Vagina (tissue), 2 donors: ENCODE data around the gene TCF7L1.

ENCODE experiments used
- CTCF ChIP-seq, 3 experiments: fragments of 450-650 bp in 2 of 3; fragments of 200-600 bp in 1 of 3; sonication (generic) in 1 of 3; IDR thresholded peaks; one replicate each; pipeline ENCODE4 v1.5.1; 2017 to 2019; ENCODE audit warnings: antibody characterized with exemption in 3 of 3, mild to moderate bottlenecking in 2 of 3, moderate library complexity in 2 of 3
- POLR2A ChIP-seq, 2 donors: fragments of 450-650 bp; IDR thresholded peaks; one replicate each; pipeline ENCODE4 v1.6.1; 2017; ENCODE audit warnings: antibody characterized with exemption in 2 of 2, mild to moderate bottlenecking in 2 of 2, moderate library complexity in 2 of 2

GRCh38 chr2:85308201-85308600, 175.0 kb downstream of the TCF7L1 start:
- TF ChIP-seq POLR2A (IDR thresholded peaks at IDR 0.05) (no peak), CTCF (IDR thresholded peaks at IDR 0.05) (no peak)
